GM18951 (cell line): ENCODE measurements around the gene SNPH.

ENCODE experiments used
- POLR2A ChIP-seq: IDR thresholded peaks from 4 replicates; pipeline ENCODE4 v1.6.1; 2011; ENCODE audit warnings: mild to moderate bottlenecking; ENCODE audit not compliant: insufficient read length, insufficient read depth; ENCODE audit errors: extremely low read depth
- in situ Hi-C: fragments of 300-500 bp; cut with MboI; formaldehyde crosslinking; loops from one replicate; pipeline ENCODE4 v1.12.0; 2022; ENCODE audit warnings: low sequenced_read_pairs, mixed read lengths, inconsistent platforms; ENCODE audit not compliant: unreplicated experiment

Gene SNPH

DNA sequence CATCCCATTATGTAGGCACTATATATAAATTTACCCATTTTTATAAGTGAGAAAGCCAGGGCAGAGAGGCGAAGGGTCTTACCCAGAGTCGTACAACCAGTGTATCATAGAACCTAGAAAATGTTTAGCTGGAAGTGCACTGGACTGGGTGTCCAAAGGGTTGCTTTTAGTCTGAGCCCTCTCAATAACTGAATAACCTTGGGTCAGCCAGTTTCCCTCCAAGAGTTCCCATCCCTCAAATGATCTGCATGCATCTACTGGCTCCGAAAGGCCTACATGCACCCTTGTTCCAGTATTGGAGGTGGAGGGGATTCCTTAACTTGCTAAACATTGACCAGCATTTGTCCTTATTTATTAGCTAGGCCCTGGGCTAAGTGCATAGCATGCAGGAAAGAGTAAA is 3.8 kb downstream of the SNPH start:
- in situ Hi-C loops = no loop called here
- TF ChIP-seq POLR2A = no peak

DNA sequence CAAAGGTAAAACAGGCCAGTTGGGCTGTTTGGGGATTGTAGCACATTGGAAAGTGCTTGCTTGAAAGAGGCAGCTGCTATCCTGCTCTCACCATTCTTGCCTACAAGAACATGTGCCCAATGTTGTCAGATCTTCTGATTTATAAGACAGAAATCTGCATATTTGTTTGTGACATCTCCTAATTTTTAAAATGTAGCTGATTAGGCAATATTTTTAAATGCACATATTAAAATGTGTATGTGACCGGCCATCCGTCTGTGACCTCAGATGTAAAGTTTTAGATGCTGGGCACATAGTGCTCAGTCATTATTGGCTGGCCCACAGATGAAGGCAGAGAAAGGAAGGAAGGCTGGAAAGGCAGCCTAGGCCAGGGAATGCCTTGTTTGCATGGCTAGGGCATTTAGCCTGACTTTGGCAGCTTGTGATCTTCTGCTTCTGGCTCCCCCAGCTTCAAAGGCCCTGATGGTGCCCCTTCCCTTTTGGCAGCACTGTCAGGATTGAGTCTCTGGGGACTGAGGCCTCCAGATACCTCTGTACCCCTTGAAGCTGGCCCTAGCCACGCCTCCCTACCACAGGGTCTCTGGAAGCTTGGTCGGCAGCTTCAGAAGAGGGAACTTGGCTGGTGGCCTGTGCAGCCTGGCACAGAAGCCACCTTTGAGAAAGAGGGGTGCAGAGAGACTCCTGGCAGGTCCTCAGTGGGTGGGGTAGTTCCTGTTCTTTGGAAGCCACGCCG is 6.4 kb downstream of the SNPH start:
- in situ Hi-C loops = no loop called here
- no peak for TF ChIP-seq POLR2A

DNA sequence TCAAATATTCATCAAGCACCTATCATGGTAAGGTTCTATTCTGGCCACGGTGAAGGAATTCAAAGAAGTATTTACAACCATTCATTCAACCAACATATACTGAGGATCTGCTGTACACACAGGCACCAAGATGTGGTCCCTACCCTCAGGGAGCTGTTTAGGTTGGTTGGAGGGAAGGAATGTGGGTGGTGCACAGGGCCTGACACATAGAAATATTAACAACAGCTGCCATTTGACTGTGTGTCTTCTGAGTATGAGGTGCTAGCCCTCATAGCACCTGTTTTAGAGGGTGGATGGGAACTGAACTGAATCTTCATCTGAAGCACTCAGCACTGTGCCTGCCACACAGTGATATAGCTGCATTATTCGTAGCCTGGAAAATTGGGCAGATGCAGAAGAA is 7.3 kb downstream of the SNPH start:
- in situ Hi-C loops = no loop called here
- no peak for TF ChIP-seq POLR2A

DNA sequence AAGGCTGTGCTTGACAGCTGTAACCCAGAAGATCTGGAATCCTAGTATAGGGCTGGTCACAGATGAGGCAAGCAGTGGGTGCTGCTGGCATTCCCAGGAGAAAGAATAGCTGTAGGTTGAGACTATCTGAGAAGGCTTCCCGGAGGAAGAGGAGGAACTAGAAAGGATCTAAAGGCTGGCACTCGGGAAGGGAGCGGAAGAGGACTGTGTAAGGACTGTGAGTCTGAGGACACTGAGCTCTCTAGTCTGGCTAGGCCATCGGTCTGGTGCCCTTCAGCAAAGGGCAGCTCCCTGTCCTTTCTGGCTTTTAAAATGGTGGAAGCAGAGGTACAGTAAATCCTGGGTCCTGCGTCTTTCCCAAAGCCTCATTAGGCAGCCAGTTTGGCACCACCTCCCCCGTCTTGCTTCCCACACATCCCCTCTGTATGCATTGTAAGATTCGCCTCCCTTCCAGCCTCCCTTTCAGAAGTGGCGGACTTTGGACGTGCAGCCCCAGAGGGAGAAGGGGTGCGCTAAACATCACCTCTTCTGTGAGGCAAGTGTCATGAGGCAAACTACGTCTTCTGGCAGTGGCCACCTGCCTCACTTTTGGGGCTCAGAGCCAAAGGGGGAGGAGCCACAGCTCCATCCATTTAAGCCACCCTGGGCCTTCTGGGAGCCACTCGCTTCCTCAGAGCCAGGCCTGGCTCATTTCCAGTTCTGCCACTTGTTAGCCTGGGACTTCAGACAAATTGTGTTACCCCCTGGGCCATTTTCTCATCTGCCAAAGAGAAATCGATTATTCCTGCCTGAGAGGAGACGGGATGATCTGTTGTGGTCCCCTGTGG is 8.6 kb downstream of the SNPH start:
- TF ChIP-seq POLR2A = no peak
- in situ Hi-C loops = no loop called here

DNA sequence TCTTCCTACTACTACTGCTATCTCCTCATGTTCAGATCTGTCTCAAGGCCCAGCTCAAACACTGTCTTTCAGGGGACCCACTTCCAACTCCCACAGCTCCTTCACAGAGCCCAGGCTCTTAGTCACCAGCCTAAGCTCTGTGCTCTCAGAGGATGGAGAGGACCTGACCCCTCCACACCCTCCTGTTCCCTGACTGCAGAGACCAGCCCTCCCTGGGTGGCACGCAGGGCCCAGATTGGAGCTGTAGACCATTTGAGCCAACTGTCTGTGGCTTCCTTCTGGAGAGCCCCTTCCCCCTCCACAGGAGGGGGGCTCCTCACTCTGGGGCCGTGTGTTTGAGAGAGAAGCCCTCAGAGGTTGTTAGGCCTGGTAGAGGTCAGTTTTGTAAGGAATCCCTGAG is 9.8 kb downstream of the SNPH start:
- no peak for TF ChIP-seq POLR2A
- in situ Hi-C loops = no loop called here

DNA sequence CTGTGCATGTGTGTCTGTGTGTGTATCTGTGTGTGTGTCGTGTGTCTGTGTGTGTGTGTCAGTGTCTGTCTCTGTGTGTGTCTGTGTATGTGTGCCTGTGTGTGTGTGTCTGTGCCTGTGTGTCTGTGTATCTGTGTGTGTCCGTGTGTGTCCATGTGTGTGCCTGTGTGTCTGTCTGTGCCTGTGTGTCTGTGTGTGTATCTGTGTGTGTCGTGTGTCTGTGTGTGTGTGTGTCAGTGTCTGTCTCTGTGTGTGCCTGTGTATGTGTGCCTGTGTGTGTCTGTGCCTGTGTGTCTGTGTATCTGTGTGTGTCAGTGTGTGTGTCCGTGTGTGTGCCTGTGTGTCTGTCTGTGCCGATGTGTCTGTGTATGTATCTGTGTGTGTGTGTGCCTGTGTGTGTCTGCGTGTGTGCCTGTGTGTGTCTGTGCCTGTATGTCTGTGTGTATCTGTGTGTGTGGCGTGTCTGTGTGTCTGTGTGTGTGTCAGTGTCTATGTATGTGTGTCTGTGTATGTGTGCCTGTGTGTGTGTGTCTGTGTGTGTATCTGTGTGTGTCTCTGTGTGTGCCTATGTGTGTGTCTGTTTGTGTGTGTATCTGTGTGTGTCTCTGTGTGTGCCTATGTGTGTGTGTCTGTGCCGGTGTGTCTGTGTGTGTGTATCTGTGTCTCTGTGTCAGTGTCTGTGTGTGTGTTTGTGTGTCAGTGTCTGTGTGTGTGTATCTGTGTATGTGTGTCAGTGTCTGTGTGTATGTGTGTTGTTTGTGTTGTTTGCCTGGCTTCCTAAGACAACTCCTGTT is 11.6 kb downstream of the SNPH start:
- TF ChIP-seq POLR2A = no peak
- in situ Hi-C loops = no loop called here

DNA sequence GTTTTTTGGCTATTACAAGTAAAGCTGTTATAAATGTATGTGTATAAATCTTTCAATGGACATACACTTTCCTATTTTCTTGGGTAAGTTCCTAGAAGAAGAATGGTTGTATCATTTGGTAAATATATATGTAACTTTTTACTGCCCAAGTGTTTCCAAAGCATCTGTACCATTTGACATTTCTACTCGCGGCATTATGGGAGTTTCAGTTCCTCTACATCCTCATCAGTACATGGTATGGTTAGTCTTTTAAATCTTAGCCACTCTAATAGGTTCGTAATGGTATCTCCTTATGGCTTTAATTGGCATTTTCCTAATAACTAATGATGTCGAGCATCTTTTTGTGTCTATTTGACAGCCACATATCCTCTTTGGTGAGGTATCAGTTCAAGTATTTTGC is 12.9 kb downstream of the SNPH start:
- in situ Hi-C loops = no loop called here
- no peak for TF ChIP-seq POLR2A

DNA sequence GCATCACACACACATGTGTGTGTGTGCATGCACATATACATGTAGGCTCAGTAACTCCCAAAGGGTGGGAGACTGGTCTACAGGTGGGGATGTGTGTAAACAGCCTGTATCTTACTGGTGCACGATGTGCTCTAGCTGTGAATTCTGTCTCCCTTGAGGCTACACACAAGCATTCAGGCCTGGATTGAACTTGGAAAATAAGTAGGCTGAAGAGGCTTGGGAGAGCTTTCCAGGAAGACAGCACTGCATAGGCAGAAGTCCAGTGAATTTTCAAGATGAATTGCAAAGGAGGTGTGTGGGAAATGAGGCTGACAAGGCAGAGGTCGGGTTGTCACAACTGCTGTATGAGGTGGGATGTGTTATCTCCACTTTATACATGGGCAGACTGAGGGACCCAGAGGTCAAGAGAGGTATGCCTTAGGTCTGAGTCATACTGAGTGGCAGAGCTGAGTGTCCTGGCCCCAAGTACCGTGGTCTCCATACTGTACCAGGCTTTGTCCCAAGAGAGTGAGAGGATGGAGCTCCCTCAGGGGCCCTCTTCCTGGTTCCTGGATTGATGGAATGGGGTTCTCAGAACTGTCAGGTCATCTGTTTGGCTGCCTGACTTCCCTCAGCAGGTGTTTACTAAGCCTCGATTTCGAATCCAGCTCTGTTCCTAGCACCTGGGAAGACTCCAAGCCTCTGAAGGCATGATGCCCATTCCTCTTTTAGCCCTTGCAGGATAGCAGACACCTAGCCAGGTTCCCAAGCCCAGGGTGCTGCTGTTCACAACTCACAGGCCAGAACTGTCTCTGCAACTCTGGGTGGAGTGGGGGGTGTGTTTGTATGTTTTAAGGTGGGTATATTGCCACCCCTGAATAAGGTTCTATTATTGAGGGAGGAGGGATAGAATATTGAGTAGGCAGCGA is 14.4 kb downstream of the SNPH start:
- TF ChIP-seq POLR2A = no peak
- in situ Hi-C loops = no loop called here

DNA sequence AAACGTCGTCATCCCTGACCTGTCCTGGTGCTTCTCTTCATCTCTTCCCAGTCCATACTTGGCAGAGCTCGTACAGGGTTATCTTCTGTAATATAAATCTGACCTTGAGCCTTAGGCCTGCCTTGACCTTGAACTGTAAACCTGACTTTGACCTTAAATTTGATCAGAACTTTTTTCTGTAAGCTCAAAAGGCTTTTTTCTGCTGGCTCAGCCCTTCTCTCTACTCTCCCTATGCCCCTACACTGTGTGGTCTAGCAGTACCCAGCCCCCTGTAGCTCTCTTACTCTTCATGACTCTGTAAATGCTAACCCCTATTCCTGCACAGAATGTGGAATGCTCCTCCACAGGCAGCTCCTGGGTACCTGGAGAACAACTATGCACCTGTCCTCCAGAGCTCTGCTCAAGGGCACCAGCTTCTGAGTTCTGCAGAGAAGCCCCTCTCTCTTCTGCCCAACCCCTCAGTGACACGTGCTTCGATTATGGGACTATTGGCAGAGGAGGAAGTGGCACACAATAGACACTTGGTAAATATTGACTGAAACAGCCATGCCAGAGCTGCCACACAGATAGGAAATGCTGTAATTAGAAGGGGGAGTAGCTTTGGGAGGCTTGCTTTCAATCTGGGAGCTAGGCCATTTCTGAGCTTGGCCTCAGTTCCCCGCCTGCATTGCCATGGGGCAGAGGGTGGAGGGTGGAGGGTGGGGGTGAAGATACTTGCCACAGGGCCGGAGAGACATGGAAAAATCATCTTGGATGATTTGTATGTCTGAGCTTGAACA is 15.4 kb downstream of the SNPH start:
- in situ Hi-C loops = no loop called here
- TF ChIP-seq POLR2A = no peak

DNA sequence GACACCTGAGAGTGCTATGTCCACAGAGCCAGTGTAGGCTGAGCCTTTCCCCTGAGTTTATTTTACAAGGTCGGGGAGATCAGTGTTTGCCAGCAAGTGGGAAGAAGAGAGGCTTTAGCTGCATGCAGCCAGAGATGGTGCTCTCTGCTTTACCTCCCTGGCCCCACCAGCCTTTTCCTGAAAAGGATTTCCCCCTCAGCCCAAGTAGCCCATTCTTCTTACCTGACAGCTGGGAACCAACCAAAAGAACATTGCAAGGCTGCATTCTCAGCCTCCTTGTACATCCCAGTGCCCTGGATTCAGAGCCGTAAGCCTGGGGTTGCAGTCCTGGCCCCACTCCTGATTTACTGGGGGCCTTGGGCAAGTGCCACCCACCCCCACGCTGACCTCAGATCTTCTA is 16.9 kb downstream of the SNPH start:
- TF ChIP-seq POLR2A = no peak
- in situ Hi-C loops = no loop called here

DNA sequence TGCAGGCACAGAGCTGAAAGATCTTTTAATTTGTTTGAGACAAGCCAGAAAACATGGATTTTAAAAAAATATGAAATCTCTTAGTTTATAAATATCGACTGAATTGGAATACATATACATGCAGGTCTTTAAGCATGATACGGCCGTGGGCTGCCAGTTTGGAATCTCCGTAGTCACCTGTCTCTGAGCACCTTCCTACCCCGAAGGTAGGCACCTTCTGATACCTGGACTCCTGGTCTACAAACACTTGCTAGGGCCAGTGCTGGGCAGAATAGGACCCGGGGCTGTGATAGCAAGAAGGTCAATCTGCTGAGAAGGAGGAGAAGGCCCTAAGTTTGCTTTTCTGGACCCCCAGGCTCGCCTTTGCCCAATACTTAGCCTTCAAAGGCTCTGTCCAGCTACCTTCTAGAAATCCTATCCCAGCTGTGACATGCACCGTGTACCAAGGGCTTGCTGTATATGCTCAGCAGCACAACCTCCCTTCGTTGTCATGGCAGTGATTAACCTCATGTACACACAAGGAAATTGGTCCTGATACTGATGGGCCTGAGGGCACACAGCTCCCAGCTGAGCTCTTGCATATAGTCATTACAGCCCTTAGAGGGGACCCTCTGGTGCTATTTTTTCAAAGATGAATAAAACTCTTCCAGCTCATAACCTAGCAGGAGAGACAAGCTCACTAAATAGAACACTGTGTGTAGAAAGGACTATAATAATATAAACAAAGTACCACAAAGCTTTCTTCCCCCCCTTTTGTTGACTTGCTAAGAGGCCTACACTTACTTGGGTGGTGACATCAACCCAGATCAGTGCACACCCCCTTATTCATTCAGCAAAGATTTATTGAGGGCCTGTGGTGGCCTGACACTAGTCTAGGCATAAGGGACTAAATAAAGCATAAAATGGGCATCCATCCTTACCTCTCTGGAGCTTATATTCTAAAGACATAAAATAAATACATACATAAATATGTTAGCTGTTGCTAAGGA is 17.7 kb downstream of the SNPH start:
- no peak for TF ChIP-seq POLR2A
- in situ Hi-C loops = no loop called here
